Adrenal gland (tissue), 5 donors: ENCODE data around the gene HCK.

Experiments used
- POLR2A ChIP-seq, 2 donors: fragments of 450-650 bp; IDR thresholded peaks; one replicate each; pipeline ENCODE4 v1.6.1; 2017; ENCODE audit warnings: antibody characterized with exemption in 2 of 2, mild to moderate bottlenecking in 2 of 2, moderate library complexity in 1 of 2
- TF ChIP-seq, protein P1 (sequence below), 6 experiments: fragments of 450-650 bp in 4 of 6; fragments of 200-600 bp in 2 of 6; sonication (generic) in 1 of 6; IDR thresholded peaks; 1 replicate in 5 of 6; 2 replicates in 1 of 6; pipeline versions ENCODE4 v1.5.1 to v1.8.0; 2016 to 2021; ENCODE audit warnings: antibody characterized with exemption in 6 of 6, mild to moderate bottlenecking in 2 of 6, moderate library complexity in 1 of 6
- donor health status: DM: no; HTN: no; CAD: no.

DNA sequence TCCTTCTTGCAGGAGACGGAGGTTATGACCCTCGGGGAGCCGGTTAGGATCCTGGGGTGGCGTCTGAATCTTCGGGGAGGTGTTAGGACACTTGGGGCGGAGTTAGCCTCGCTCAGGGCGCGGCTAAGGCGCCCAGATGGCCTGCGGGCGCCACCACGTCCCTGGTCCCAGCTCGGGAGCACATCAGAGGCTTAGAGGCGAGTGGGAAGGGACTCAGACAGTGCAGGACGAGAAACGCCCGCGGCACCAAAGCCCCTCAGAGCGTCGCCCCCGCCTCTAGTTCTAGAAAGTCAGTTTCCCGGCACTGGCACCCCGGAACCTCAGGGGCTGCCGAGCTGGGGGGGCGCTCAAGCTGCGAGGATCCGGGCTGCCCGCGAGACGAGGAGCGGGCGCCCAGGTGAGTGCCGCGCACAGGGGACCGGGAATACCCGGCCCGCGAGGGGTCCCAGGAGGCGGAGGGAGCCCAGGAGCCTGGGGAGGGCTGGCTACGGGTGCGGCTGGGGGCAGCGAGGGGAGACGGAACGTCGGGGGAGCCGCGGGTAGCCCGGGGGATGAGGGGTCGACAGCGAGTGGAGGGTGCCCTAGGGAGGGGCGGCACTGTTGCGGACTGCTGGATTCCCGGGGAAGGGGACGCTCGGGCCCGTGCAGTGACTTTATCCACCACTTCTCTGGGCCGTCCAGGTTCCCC lies at the start of gene HCK:
- TF ChIP-seq, protein P1, sequence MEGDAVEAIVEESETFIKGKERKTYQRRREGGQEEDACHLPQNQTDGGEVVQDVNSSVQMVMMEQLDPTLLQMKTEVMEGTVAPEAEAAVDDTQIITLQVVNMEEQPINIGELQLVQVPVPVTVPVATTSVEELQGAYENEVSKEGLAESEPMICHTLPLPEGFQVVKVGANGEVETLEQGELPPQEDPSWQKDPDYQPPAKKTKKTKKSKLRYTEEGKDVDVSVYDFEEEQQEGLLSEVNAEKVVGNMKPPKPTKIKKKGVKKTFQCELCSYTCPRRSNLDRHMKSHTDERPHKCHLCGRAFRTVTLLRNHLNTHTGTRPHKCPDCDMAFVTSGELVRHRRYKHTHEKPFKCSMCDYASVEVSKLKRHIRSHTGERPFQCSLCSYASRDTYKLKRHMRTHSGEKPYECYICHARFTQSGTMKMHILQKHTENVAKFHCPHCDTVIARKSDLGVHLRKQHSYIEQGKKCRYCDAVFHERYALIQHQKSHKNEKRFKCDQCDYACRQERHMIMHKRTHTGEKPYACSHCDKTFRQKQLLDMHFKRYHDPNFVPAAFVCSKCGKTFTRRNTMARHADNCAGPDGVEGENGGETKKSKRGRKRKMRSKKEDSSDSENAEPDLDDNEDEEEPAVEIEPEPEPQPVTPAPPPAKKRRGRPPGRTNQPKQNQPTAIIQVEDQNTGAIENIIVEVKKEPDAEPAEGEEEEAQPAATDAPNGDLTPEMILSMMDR (IDR thresholded peaks at IDR 0.05) = no peak
- TF ChIP-seq POLR2A (IDR thresholded peaks at IDR 0.05) = no peak
